ENCODE results near the gene CDV3. TPM values are rescaled to one million over a fixed set of nuclear protein-coding genes. Genes with fewer than 3 reads are reported as not detected.

The CDV3 gene
- total RNA-seq, 4 donors from 2014 or later: 75.9 to 122 (median 98.7) TPM

DNA sequence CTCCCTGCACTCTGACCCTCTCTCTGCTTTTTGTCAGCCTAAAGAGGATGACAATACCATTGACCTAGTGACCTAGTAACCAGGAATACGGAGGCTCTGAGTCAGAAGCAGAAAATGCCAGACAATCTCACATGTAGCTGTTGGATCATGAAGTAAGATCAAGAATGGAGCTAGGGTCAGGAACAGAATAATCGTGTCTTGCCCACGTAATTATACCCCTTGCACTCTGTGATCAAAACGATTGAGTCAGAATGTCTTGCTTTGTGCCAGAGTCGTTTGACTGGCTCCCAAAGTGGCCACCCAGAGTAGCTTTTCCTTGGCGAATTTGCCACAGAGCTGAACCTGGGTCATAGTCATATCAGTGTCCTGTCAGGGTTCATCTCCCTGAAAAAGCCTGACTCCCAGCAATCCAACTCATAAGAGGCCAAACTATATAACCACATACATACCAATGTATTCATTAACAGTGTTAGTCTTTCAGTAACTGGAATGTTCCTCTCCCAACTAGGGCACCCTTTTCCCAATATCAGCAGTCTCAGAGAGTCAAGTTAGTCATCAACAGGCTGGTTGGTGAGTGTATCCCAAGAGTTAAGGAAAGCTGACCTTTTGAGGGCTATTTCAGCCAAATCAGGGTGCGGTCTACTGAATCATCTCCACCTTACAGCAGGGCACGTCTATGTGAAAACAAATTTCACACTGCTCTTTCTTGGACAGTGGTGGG, 5.0 kb upstream of the CDV3 start:
- no peaks in the 10 kb centered on the region for H3K9me3 ChIP-seq
- no peak for DNase-seq (ENCODE audit: low spot score in 2 of 2)
- WGBS: 65% methylated on average over 8 of the region's 8 CpGs
- no peak overlapping the region for H3K4me3 ChIP-seq
- H3K4me1 ChIP-seq: peaks cover 14% of the 10 kb centered on the region
- H3K36me3 ChIP-seq: no peaks in the 10 kb centered on the region
- no peak overlapping the region for H3K27ac ChIP-seq
- H3K27me3 ChIP-seq: no peaks in the 10 kb centered on the region
- TF ChIP-seq, protein P1, sequence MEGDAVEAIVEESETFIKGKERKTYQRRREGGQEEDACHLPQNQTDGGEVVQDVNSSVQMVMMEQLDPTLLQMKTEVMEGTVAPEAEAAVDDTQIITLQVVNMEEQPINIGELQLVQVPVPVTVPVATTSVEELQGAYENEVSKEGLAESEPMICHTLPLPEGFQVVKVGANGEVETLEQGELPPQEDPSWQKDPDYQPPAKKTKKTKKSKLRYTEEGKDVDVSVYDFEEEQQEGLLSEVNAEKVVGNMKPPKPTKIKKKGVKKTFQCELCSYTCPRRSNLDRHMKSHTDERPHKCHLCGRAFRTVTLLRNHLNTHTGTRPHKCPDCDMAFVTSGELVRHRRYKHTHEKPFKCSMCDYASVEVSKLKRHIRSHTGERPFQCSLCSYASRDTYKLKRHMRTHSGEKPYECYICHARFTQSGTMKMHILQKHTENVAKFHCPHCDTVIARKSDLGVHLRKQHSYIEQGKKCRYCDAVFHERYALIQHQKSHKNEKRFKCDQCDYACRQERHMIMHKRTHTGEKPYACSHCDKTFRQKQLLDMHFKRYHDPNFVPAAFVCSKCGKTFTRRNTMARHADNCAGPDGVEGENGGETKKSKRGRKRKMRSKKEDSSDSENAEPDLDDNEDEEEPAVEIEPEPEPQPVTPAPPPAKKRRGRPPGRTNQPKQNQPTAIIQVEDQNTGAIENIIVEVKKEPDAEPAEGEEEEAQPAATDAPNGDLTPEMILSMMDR (IDR thresholded peaks at IDR 0.05): no peak
- TF ChIP-seq EP300 (IDR thresholded peaks at IDR 0.05): no peak
- no peak for TF ChIP-seq POLR2A (IDR thresholded peaks at IDR 0.05)
- TF ChIP-seq POLR2AphosphoS5 (IDR thresholded peaks at IDR 0.05): no peak

DNA sequence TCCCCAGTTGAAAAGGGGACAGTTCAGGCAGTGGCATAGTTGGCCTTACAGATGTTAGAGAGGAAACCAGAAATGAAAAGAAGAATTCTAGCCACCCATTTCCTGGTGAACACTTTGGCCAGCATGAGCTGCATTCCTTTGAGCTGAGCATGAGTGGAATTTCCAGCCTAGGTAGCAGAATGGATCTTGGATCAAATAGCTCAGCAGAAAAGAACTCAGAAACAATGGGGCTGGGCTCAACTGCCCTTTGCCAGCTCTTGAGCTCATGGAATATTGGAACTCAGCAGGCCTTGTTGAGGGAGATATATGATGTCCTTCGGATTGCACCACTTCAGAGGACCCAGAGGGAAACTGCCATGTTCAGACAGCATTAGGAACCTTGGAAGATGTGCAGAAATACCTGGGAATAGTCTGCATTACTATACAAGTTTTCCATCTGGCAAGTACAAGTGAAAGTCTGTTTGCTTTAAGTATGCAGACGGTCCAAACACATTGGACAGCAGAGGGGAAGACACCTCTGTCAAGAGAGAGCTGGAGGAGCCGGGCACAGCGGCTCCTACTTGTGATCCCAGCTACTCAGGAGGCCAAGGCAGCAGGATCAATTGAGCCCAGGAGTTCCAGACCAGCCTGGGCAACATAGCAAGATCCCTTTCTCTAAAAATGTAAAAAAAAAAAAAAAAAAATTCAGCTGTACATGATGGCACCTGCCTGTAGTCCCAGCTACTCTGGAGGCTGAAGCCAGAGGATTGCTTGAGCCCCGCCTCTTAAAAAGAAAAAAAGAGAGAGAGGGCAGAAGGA, 3.1 kb upstream of the CDV3 start:
- no peak for DNase-seq (ENCODE audit: low spot score in 2 of 2)
- no peak overlapping the region for H3K4me3 ChIP-seq
- 68% methylated on average over 5 of the region's 5 CpGs for WGBS
- no peaks in the 10 kb centered on the region for H3K36me3 ChIP-seq
- H3K27me3 ChIP-seq: no peaks in the 10 kb centered on the region
- no peaks in the 10 kb centered on the region for H3K9me3 ChIP-seq
- H3K4me1 ChIP-seq: peaks cover 19% of the 10 kb centered on the region
- peak overlapping the region; percentile 67 for H3K27ac ChIP-seq
- TF ChIP-seq POLR2AphosphoS5 (IDR thresholded peaks at IDR 0.05) (no peak), POLR2A (IDR thresholded peaks at IDR 0.05) (no peak), EP300 (IDR thresholded peaks at IDR 0.05) (no peak)
- TF ChIP-seq, protein P1 (IDR thresholded peaks at IDR 0.05): no peak

DNA sequence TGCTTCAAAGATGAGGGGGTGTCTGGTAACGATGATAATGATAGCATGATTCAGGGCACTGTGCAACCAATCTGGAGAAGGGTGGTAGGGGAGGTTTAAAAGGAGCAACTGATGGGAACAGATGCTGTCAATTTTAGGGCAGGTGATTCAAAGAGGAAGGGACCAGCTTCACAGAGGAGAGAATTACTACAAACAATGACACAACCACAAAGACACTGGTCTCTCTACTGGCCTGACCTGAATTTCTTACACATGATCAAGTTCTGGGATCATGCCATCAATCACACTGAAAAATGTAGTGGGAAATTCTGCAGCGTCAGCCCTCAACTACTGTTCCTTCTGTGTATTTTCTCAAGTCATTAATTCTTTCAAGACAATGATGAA, 2.6 kb upstream of the CDV3 start:
- TF ChIP-seq, protein P1 (IDR thresholded peaks at IDR 0.05): no peak
- TF ChIP-seq POLR2A (IDR thresholded peaks at IDR 0.05) (no peak), POLR2AphosphoS5 (IDR thresholded peaks at IDR 0.05) (no peak), EP300 (IDR thresholded peaks at IDR 0.05) (no peak)
- 36% methylated on average over 2 of the region's 2 CpGs for WGBS
- peaks cover 24% of the 10 kb centered on the region for H3K4me1 ChIP-seq

DNA sequence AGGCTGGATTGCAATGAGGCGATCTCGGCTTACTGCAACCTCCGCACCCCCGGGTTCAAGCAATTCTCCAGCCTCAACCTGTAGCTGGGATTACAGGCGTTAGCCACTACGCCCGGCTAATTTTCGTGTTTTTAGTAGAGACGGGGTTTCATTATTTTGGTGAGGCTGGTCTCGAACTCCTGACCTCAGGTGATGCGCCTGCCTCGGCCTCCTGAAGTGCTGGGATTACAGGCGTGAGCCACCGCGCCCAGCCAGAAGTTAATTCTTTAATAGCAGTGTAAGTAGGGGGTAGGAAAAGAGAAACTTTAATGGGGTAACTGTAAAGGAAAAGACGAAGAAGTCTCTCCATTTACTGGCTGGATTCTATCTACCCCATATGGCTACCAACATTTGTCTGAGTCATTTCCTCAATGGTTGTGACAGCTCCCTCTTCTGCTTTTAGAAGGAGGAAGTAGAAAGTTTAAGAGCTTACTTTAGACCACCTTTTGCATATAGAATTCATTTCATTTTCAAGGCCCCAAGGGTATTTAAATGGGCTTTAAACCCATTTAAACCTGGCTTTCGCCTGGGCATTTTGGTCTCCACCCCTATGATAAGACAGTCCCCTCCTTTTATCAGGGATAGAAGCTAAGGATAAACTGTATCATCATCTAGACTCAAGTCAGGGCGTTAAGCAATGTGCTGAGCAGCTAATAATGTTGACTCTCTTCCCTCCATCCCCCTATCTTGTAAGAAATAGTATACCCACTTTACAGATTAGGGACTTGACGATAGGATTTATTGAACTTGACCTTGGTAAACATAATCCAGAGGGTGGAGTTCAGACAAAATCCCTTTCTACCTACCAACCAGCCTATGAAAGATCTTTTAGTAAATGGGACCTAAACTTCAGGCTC, 1.1 kb upstream of the CDV3 start:
- Histone ChIP-seq H3K36me3 (peaks cover 7% of the 10 kb centered on the region), H3K27me3 (no peaks in the 10 kb centered on the region), H3K27ac (peak overlapping the region; percentile 81), H3K4me3 (peak overlapping the region; percentile 89), H3K9me3 (no peaks in the 10 kb centered on the region), H3K4me1 (peaks cover 38% of the 10 kb centered on the region)
- TF ChIP-seq, protein P1 (IDR thresholded peaks at IDR 0.05): no peak
- 84% methylated on average over 19 of the region's 19 CpGs for WGBS
- DNase-seq (ENCODE audit: low spot score in 2 of 2): no peak

More for the DNA sequence above, 2.6 kb upstream of the CDV3 start:
- H3K9me3 ChIP-seq: no peaks in the 10 kb centered on the region
- no peaks in the 10 kb centered on the region for H3K27me3 ChIP-seq
- peaks cover 3% of the 10 kb centered on the region for H3K36me3 ChIP-seq
- no peak overlapping the region for H3K4me3 ChIP-seq
- H3K27ac ChIP-seq: peak overlapping the region; percentile 67
- DNase-seq (ENCODE audit: low spot score in 2 of 2): no peak
